NCI-H1436 (cell line): ENCODE results near the gene DYNC1LI2.
"Not testable (repeated sequence)": the region's sequence is repeated elsewhere in the genome, so short reads cannot be mapped to it uniquely, and the experiment has no call there.

Experiments used
- DNase-seq: peaks from one replicate; lab custom pipeline; 2025; lab: John Stamatoyannopoulos, UW

The DYNC1LI2 gene

GRCh38 chr16:66751303-66751991, at the start of gene DYNC1LI2:
Gene DYNC1LI2 (minus strand): TSS chr16:66751609. CDS start chr16:66751591, 18 bp downstream.
- DNase-seq: peak; percentile 68

GRCh38 chr16:66800856-66801255, 49.4 kb upstream of the DYNC1LI2 start:
- no peak for DNase-seq

- no peak for DNase-seq
These were observed 46.8 kb upstream of the DYNC1LI2 start for GRCh38 chr16:66798161-66798560.

- DNase-seq: not testable (repeated sequence)
These were observed 42.6 kb upstream of the DYNC1LI2 start for GRCh38 chr16:66793984-66794383.

GRCh38 chr16:66790130-66790733, 38.8 kb upstream of the DYNC1LI2 start:
- DNase-seq: no peak

DNA sequence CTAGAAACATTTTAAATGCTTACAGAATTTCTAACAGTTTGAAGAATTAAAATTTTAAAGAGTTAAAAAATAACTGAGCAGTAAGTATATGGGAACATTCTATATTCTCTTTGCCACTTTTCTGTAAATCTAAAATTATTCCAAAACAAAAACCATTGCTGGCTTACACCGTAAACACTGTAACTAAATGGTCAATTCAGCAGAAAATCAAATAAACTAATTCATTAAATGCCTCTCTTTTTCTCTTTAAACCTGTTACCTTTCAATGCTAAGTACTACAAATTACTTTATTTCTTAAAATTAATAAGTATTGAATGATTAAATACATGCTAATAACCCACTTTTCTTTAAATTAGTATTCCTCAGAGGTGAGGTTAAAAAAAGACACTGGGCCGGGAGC, 36.0 kb upstream of the DYNC1LI2 start:
- no peak for DNase-seq

- no peak for DNase-seq
These were observed 35.1 kb upstream of the DYNC1LI2 start for GRCh38 chr16:66786551-66786950.

DNA sequence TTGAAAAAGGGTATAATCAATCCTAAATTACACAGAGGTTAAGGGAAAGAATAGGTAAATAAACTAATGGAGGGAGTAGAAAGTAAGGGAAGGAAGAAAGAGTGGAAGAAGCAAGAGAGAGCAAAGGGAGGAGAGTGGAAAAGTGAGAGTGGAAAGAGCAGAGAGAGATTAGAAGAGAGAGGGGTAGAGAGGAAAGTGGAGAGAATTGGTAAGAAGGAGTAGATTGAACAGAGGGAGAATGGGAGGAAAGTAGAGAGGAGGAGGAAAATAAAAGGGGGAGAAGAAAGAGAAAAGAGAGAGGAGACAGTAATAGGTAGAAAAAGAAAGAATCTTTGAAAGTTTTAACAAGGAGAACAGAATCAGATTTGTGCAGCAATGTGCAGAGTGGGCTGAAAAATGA, 25.0 kb upstream of the DYNC1LI2 start:
- no peak for DNase-seq

DNA sequence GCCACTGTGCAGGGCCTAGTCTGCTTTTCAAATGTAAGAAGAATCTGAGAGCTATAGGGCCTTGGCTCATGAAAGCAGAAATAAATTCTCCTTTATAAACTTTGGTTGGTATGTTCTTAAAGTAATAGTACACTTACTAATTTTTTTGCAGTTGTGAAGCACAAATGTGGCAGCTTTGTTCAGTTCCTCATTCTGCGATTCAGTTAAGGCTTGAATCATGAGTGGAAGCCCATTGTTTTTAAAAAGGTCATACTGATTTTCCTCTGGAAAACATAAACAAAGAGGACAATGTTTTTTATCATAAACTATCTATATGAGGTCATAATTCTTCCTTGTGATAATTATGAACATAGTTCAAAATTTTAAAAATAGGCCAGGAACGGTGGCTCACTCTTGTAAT, 23.6 kb upstream of the DYNC1LI2 start:
- no peak for DNase-seq

GRCh38 chr16:66758086-66758485, 6.7 kb upstream of the DYNC1LI2 start:
- no peak for DNase-seq

DNA sequence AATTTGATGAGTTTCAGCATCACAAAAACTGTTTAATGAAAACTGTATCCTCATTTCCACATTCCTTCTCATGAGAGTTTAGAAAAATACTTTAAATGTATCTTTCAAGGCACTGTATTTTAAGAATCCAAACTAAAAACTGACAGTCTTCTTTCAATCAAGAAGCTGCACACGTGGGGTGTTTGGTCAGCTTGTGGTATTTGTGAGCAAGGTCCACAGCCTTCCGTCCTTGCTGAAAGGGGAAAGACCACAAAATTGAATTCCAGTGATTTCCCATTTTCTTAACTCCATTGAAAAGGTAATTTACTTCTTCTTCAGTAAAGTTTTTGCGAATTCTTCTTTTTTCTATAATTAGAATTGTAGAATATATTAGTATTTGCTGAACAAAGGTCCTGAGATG, 3.4 kb upstream of the DYNC1LI2 start:
- DNase-seq: no peak

DNA sequence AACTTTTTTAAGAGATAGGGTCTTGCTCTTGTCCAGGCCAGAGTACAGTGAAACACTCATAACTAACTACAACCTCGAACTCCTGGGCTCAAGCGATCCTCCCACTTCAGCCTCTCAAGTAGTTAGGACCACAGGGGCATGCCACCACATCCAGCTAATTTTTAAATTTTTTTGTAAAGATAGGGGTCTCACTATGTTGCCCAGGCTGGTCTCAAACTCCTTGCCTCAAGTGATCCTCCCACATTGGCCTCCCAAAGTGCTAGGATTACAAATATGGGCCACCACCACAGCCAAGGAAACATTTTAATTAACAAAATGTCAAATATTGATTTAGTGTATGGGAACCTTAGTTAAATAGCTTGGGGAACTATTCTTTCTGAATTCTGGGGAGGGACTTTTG, 2.8 kb upstream of the DYNC1LI2 start:
- DNase-seq: no peak

DNA sequence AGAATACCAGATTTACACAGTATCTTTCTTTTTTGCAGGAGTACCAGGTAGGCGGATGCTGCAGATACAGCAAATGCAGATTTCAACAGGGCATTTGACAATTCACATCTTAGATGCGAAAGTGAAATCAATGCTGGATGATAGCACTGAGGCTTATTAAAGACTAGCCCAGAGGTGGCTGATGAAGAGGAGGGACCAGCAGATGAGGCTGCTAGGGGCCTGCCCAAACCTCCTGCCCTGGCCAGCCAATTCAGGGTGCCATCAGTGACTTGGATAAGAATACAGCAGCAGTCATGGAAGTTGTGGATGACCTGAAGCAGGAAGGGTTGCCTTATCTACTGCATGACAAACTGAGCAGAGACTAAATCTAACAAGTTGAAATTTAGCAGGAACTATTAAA, 1.5 kb upstream of the DYNC1LI2 start:
- DNase-seq: no peak

DNA sequence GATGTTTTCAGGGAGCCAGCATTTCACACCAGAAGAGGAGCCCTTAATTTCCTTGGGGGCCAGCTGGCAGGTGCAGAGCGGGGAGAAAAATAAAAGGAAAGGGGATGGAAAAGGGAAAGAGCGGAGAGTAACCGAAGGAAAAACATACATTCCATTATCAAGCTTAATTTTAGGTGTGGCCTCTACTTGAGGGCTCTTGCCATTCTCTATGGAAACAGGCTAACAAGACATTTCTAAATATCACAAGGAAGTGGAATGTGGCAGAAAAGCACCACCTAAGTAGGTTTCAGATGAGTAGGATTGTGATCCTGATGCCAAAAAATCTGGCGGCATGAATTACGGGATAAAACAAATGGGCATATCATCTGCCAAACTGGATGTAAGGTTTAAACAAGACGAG, 970 bp upstream of the DYNC1LI2 start:
- DNase-seq: no peak

GRCh38 chr16:66751992-66752322, 548 bp upstream of the DYNC1LI2 start:
- no peak for DNase-seq

GRCh38 chr16:66751053-66751302, 431 bp downstream of the DYNC1LI2 start:
- no peak for DNase-seq

DNA sequence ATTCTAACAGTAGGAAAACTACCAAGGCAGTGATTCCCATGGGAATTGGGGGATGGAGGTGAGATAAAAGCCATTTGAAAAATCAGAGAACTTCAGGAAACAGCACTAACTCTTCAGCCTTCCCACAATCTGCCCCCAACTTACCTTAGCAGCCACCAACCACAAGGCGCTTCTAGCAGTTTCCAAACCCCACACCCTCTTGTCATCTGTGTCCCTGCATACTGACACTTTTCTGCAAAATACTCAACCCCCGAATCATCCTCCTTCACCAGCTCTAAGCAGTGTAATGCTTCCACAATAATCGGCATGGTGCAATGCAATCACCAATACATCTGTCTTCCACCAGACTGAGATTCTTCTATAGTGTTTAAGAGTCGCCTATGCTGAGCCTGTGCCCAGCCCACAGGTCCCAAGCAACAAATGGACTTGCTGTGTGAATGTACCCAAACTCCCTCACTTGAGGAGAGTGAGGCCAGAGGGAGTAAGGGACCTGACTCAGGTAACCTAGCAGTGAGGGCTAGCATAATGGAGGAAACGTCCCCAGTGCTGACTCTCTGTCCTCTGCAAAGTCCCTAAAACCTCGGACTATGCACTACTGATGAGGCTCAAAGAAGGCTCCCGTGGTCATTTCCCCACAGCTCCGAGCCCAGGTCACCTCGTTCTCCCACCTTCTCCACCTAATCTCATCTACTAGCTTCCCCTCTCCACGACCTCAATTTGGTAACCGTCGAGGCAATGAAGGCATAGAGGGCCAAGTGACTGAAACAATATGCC, 943 bp downstream of the DYNC1LI2 start:
- DNase-seq: no peak

- DNase-seq: no peak
These were observed 4.7 kb downstream of the DYNC1LI2 start for GRCh38 chr16:66746682-66747081.

GRCh38 chr16:66746048-66746447, 5.4 kb downstream of the DYNC1LI2 start:
- no peak for DNase-seq

- DNase-seq: no peak
These were observed 9.2 kb downstream of the DYNC1LI2 start for GRCh38 chr16:66741950-66742808.

- DNase-seq: no peak
These were observed 10.1 kb downstream of the DYNC1LI2 start for GRCh38 chr16:66741169-66741900.

GRCh38 chr16:66740533-66740932, 10.9 kb downstream of the DYNC1LI2 start:
- no peak for DNase-seq
